ENCODE data around the gene YEATS2.

- TF ChIP-seq POLR2A (IDR thresholded peaks at IDR 0.05; ENCODE audit: low read length) (no peak), GATA1 (IDR thresholded peaks at IDR 0.05; ENCODE audit: low read depth, low read length) (no peak)
Measured at GRCh38 chr3:183792976-183793375, 95.4 kb downstream of the YEATS2 start.
